IPS-18a (cell line): ENCODE results near the gene BRSK2.

Source experiments
- H3K27ac ChIP-seq: one replicate; pipeline ENCODE4 v1.5.1; 2013; ENCODE audit warnings: low read length
- H3K27me3 ChIP-seq: one replicate; pipeline ENCODE4 v1.6.1; 2013; ENCODE audit warnings: mild to moderate bottlenecking, low read length; ENCODE audit not compliant: control insufficient read depth, insufficient read depth
- H3K36me3 ChIP-seq: one replicate; pipeline ENCODE4 v1.6.1; 2013; ENCODE audit warnings: low read depth, low read length; ENCODE audit not compliant: control insufficient read depth
- H3K4me1 ChIP-seq: one replicate; pipeline ENCODE4 v1.6.1; 2013; ENCODE audit warnings: low read depth, low read length; ENCODE audit not compliant: control insufficient read depth
- H3K4me3 ChIP-seq: one replicate; pipeline ENCODE4 v1.5.1; 2013; ENCODE audit warnings: low read length
- H3K9ac ChIP-seq: one replicate; pipeline ENCODE4 v1.6.1; 2013; ENCODE audit warnings: mild to moderate bottlenecking, low read length, moderate library complexity
- H3K9me3 ChIP-seq: one replicate; pipeline ENCODE4 v1.6.1; 2013; ENCODE audit warnings: low read depth, low read length; ENCODE audit not compliant: control insufficient read depth

Gene BRSK2

DNA sequence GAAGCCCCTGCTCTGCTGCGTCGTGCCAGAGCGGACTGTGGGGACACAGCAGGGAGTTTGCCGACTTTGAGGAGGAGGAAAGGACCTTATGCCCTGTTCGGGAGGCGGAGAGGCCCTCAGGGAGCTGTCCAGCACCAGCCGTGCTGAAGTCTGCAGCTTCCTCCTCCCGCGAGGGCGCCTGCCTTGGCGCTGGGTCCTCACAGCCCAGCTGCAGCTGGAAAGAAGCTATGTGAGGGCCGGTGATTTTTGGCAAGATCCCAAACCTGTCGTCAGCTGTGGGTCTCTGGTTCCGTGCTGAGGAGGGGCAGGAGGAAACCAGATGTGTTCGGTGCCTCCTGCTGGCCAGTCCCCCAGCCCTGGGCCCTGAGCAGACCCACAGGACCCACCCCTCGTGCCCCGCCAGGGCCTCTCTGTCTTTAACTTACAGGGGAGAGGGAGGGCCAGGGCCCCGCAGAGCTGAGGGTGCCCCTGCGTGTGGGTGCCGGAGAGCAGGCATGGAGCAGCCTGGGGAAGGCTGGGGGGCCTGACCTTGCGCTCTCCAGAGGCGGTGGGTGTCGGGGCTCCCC, 12.0 kb downstream of the BRSK2 start:
- Histone ChIP-seq H3K27me3 (no peaks in the 10 kb centered on the region), H3K9ac (no peak overlapping the region), H3K4me3 (no peak overlapping the region), H3K9me3 (no peaks in the 10 kb centered on the region), H3K4me1 (no peaks in the 10 kb centered on the region), H3K27ac (no peak overlapping the region), H3K36me3 (no peaks in the 10 kb centered on the region)

DNA sequence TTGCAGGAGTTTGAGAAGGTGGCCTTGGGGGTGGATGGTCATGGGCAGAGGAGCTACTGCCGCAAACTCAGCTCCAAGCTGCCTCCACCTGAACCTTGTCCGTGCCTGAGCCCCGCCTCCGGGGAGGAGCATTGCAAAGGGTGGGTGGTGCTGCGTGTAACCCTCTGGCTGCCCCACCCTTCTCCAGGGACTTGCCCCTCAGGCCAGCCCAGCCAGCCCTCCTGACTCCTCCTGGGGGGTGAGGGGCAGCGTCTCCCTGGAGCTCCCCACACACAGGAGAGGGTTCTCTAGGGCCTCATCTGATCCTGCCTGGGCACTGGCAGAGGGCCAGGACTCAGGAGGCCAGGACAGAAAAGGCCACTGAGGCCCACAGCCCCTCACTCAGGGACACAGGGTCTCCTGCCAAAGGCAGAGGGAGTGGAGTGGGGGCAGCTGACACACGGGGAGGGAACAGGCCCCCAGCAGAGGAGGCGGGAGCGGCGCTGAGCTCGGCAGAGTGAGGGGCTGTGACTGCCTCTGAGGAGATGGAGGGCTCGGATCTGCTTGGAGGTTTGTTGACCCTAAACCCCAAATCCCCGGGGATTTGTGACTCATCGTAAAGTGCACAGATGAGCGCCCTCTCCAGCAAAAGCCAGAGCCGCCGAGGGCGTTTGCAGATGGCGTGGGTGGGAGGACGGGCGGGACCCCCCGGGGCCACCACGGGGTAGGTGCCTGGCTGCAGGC, 12.8 kb downstream of the BRSK2 start:
- H3K27me3 ChIP-seq: no peaks in the 10 kb centered on the region

DNA sequence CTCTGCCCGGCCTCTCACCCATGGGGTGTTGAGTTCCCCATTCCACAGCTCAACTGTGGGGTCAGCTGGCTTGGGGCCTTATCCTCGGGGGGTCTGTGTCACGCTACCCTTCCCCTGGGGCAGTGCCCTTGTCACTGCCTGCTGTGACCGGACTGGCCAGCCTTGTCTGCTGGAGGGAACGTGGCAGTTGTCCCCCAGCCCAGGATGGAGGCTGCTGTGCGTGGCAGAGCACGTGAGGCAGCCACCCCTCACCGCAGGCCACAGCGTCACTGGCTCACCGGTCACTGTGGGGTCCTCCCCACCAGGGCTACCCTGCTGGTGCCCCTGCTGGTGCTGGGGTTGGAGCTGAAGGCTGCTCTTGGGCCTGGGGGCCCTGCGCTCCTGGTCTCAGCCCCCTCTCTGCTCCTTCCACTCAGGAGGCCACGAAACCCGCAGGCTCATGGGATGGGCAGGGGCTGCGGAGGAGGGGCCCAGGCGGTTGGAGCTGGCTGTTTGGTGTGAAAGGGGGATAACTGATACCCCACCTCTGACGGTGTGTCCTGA, 13.4 kb downstream of the BRSK2 start:
- Histone ChIP-seq H3K36me3 (no peaks in the 10 kb centered on the region), H3K4me1 (no peaks in the 10 kb centered on the region), H3K27ac (no peak overlapping the region), H3K9ac (no peak overlapping the region), H3K9me3 (no peaks in the 10 kb centered on the region), H3K4me3 (no peak overlapping the region), H3K27me3 (no peaks in the 10 kb centered on the region)

More for the DNA sequence above, 12.8 kb downstream of the BRSK2 start:
- Histone ChIP-seq H3K27ac (no peak overlapping the region), H3K36me3 (no peaks in the 10 kb centered on the region), H3K9ac (no peak overlapping the region), H3K9me3 (no peaks in the 10 kb centered on the region), H3K4me3 (no peak overlapping the region), H3K4me1 (no peaks in the 10 kb centered on the region)

DNA sequence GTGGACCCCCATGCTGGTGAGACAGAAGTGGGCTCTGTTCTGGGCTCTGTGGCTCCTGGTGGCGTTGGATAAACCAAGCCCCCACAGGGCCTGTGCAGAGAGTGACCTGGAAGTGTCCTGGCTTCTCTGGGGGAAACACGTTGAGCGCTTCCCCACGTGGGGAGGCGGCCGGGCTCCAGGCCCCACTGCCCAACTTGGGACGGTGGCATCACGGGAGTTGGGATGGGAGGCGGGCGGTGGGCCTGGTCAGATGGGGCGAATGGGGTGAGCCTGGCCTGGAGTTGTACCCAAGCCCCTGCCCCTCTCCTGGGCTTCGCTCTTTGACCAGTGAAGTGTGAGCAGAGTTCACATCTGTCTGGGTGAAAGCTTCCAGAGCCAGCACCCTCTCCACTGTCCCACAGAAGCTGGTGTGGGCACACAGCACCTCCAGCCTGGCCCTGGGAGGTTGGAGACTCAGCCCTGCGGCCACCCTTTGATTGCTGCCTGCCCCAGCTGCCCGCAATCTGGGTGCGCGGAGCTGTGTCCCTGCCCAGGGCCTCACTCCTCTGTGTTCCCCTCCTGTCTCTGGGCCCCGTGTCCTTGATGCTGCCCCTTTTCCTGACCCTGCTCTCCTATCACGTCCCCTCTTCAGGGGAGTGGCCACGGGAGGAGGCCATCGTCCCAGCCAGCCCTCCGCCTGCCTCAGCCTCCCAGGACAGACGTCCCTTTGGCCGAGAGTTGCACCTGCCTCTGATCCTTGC, 14.2 kb downstream of the BRSK2 start:
- H3K4me3 ChIP-seq: no peak overlapping the region
- no peaks in the 10 kb centered on the region for H3K4me1 ChIP-seq

DNA sequence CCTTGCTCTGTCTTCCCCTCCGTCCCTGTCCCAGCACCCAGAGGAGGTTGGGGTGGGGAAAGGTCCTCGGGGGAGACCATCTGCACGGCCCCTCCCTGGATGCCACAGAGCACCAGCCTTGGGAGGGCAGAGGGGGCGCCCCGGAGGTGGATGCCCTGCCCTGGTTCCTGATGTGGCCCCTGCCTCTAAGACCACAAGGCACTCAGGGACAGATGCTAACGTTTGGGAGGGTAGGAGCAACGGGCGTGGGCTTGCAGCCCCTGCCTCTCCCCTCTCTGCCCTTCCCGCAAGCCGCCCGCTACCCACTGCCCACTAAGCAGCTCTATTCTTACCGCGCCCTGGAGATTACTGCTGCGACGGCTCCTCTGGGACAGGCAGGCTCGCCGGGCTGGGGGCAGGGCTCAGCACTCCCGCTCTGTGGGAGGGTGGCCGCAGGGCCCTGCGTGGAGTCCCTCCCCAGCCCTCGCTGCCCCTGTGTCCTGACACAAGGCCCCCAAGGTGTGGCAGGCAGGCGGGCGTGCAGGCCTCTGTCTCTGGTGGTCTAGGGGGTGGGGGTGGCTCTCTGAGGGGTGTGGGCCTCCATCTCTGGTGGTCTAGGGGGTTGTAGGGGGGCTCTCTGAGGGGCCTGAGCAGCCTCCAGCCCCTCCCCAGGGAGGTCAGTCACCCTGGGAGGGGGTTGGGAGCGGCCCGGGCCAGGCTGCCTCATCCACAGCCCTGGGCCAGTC, 14.9 kb downstream of the BRSK2 start:
- Histone ChIP-seq H3K36me3 (no peaks in the 10 kb centered on the region), H3K9me3 (no peaks in the 10 kb centered on the region), H3K27ac (no peak overlapping the region), H3K4me1 (no peaks in the 10 kb centered on the region), H3K9ac (no peak overlapping the region), H3K4me3 (no peak overlapping the region), H3K27me3 (no peaks in the 10 kb centered on the region)

More for the DNA sequence above, 14.2 kb downstream of the BRSK2 start:
- H3K9me3 ChIP-seq: no peaks in the 10 kb centered on the region
- no peak overlapping the region for H3K27ac ChIP-seq
- no peak overlapping the region for H3K9ac ChIP-seq
- no peaks in the 10 kb centered on the region for H3K36me3 ChIP-seq
- H3K27me3 ChIP-seq: no peaks in the 10 kb centered on the region

DNA sequence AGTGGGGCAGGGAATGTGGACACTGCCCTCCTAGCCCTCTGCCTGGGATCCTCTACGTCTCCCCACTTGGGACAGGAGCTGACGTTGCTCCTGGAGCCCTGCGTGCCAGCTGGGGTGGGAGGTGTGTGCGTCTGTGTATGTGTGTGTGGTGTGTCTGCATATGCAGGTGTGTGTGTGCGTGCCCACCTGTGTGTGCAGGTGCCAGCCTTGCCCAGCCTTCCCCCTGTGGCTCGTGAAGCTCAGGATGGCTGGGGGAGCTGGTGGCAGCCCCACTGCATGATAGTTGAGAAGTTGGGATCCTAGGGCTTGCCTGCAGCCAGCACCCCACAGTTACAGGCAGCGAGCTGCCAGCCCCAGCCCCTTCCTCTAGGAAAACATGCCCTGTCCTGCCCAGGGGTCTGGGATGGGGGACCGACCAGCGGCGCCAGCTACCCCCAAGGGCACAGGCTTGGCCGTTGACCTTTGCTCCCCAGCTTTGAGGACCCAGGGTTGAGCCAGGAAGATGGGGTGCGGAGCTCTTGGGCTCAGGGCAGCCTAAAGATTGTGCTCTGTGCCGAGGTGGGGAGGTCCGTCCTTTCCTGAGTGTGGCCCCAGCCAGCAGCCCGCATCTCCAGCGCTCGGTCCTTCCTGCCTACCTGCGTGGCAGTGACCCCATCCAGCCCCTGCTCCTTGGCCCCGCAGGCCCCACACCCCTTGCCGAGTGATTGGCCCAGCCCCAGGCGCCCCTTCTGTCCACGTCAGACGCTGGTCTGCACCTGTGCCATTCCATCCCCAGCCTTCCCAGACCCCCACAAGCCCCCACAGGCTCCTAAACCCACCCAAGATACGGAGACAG, 15.7 kb downstream of the BRSK2 start:
- H3K36me3 ChIP-seq: no peaks in the 10 kb centered on the region

DNA sequence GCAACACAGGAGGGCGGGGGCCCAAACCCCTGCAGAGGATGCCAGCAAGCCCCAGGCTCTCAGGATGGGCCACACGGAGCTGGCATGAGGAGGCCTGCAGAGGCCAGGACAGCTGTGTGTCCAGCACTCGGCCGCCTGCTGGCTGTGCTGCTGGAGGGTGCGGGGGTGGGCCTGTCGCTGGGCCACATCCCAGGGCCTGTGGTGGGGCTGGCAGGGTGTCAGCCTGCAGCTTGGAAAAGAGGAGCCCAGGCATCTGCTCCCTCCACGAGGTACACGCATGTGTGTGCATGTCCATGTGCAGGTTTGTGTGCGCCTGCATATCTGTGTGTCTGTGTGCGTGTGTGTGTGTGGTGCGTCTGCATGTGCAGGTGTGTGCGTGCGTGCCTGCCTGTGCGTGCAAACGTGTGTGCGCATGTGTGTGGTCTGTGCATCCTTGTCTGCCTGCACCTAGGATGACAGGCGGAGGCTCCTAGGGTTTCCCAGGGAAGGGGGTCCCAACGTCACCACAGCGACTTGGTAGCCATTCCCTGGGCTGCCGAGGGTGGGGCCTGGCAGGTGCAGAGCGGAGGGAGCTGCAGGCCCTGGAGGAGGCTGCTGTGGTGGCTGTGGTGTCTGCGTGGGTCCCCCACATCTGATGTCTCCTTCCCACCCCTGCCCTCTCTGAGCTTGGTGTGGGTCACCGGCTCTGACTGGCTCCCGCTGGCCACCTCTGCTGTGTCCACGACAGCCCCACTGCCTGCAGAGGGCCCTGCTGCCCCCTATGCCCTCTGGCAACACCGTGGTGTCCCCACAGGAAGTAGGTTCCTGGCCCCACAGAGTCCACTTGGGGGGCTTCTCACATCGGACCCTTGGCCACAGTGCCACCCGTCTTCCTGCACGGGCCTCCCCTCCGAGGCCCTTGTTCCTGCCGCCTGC, 17.1 kb downstream of the BRSK2 start:
- Histone ChIP-seq H3K4me3 (no peak overlapping the region), H3K4me1 (no peaks in the 10 kb centered on the region), H3K9me3 (no peaks in the 10 kb centered on the region)

More for the DNA sequence above, 15.7 kb downstream of the BRSK2 start:
- Histone ChIP-seq H3K27me3 (no peaks in the 10 kb centered on the region), H3K9me3 (no peaks in the 10 kb centered on the region), H3K4me1 (no peaks in the 10 kb centered on the region), H3K9ac (no peak overlapping the region), H3K4me3 (no peak overlapping the region), H3K27ac (no peak overlapping the region)

DNA sequence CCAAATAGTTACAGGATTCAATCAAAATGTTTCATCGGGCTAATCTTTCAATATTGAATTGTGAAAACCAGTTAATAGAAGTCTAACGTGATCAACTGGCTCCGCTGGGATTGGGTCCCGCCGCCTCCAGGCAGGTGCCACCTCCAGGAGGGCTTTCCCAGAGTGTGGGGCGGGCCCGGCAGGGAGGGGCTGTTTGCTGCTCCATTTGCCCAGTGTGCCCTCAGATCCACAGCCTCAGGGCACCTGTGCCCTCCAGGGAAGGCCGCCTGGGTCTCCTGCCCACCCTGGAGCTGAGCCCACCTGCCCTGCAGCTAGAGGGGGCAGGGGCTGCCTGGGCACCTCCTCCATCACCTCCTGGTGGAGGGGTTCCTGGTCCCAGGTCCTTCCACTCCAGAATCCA, 17.9 kb downstream of the BRSK2 start:
- Histone ChIP-seq H3K36me3 (no peaks in the 10 kb centered on the region), H3K4me3 (no peak overlapping the region), H3K27ac (no peak overlapping the region), H3K9me3 (no peaks in the 10 kb centered on the region), H3K27me3 (no peaks in the 10 kb centered on the region), H3K9ac (no peak overlapping the region), H3K4me1 (no peaks in the 10 kb centered on the region)

More for the DNA sequence above, 17.1 kb downstream of the BRSK2 start:
- Histone ChIP-seq H3K9ac (no peak overlapping the region), H3K36me3 (no peaks in the 10 kb centered on the region), H3K27me3 (no peaks in the 10 kb centered on the region), H3K27ac (no peak overlapping the region)

DNA sequence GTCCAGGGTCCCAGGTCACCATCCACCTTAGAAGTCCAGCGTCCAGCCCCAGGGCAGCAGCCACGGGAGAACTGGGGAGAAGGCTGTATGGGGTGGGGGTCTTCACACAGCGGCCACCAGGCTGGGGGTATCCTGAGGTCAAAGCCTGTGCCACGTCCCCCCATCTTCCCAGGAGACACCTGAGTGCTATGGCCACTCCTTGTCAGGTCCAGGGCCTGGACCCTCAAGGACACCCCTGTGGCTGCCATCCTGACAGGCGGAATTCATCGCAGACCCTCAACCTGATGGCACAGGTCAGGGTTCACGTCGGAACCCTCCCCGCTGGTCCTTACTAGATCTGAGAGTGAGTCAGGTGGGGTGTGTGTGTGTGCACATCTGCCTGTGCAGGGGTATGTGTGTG, 18.6 kb downstream of the BRSK2 start:
- no peak overlapping the region for H3K27ac ChIP-seq
- no peaks in the 10 kb centered on the region for H3K4me1 ChIP-seq
- H3K27me3 ChIP-seq: no peaks in the 10 kb centered on the region
- H3K36me3 ChIP-seq: no peaks in the 10 kb centered on the region
- H3K9me3 ChIP-seq: no peaks in the 10 kb centered on the region
- H3K9ac ChIP-seq: no peak overlapping the region
- no peak overlapping the region for H3K4me3 ChIP-seq
